GF-D8 (cell line): ENCODE measurements around the gene TFAP2B.

Source experiments
- DNase-seq: peaks from one replicate; lab custom pipeline; 2025; lab: John Stamatoyannopoulos, UW

The TFAP2B gene

GRCh38 chr6:50848989-50849795, 30.5 kb downstream of the TFAP2B start:
- no peak for DNase-seq

GRCh38 chr6:50849796-50850180, 31.1 kb downstream of the TFAP2B start:
- DNase-seq = no peak

- no peak for DNase-seq
Measured at GRCh38 chr6:50850223-50851048, 31.8 kb downstream of the TFAP2B start.

GRCh38 chr6:50851049-50851845, 32.6 kb downstream of the TFAP2B start:
- DNase-seq = no peak

- no peak for DNase-seq
Measured at GRCh38 chr6:50853939-50854338, 35.3 kb downstream of the TFAP2B start.

- no peak for DNase-seq
Measured at GRCh38 chr6:50861692-50862091, 43.0 kb downstream of the TFAP2B start.

- no peak for DNase-seq
Measured at GRCh38 chr6:50862176-50862575, 43.5 kb downstream of the TFAP2B start.

GRCh38 chr6:50864601-50865000, 45.9 kb downstream of the TFAP2B start:
- DNase-seq = no peak

GRCh38 chr6:50868466-50868865, 49.8 kb downstream of the TFAP2B start:
- no peak for DNase-seq

- DNase-seq = no peak
Measured at GRCh38 chr6:50873167-50873566, 54.5 kb downstream of the TFAP2B start.

- no peak for DNase-seq
Measured at GRCh38 chr6:50884364-50884763, 65.7 kb downstream of the TFAP2B start.

- no peak for DNase-seq
Measured at GRCh38 chr6:50887112-50887511, 68.4 kb downstream of the TFAP2B start.

GRCh38 chr6:50889497-50889896, 70.8 kb downstream of the TFAP2B start:
- no peak for DNase-seq

GRCh38 chr6:50889935-50890334, 71.3 kb downstream of the TFAP2B start:
- no peak for DNase-seq

- DNase-seq = no peak
Measured at GRCh38 chr6:50890579-50890978, 71.9 kb downstream of the TFAP2B start.

GRCh38 chr6:50891290-50891689, 72.6 kb downstream of the TFAP2B start:
- DNase-seq = no peak
